OCI-LY3 (cell line): ENCODE data around the gene ADARB2.

Experiments
- EZH2phosphoT487 ChIP-seq: fragments of 200-600 bp; shearing (Covaris generic); IDR thresholded peaks from 2 replicates; pipeline ENCODE4 v1.6.1; 2018; ENCODE audit warnings: antibody characterized with exemption, mixed run types, low read depth
- TF ChIP-seq, protein P1 (sequence below): fragments of 200-600, 300-600 bp; sonication (generic); IDR thresholded peaks from 2 replicates; pipeline ENCODE4 v1.5.1; 2014; ENCODE audit warnings: antibody characterized with exemption, low read length, low read depth

DNA sequence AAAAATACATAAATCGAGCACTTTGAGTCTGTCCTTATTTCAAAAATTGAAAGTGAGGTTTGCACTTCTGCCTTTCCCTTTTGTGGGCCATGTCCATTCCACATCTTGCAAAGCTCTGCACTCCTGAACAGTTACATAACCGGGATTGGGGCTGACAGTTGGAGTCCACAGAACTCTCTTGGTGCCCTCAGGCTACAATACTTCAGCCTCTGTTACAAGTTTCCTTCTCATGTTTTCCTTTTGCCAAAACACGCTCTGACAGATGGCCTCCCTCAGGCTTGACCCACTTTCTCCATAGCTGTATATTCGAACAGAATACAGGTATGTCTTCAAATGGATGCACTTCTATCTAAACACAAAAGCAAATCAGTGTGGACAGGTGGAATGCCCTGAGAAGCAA is 345.2 kb downstream of the ADARB2 start:
- TF ChIP-seq, protein P1, sequence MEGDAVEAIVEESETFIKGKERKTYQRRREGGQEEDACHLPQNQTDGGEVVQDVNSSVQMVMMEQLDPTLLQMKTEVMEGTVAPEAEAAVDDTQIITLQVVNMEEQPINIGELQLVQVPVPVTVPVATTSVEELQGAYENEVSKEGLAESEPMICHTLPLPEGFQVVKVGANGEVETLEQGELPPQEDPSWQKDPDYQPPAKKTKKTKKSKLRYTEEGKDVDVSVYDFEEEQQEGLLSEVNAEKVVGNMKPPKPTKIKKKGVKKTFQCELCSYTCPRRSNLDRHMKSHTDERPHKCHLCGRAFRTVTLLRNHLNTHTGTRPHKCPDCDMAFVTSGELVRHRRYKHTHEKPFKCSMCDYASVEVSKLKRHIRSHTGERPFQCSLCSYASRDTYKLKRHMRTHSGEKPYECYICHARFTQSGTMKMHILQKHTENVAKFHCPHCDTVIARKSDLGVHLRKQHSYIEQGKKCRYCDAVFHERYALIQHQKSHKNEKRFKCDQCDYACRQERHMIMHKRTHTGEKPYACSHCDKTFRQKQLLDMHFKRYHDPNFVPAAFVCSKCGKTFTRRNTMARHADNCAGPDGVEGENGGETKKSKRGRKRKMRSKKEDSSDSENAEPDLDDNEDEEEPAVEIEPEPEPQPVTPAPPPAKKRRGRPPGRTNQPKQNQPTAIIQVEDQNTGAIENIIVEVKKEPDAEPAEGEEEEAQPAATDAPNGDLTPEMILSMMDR: no peak
- TF ChIP-seq EZH2phosphoT487: no peak
